RWPE1 (cell line): ENCODE results near the gene NT5C1A.
A peak's percentile ranks its signal among the peaks of the same experiment; 100 is the strongest.

Experiments
- CTCF ChIA-PET: fragments of 350-600 bp; sonication (Branson Sonifier 250); formaldehyde crosslinking; extraction: SDS; loops from one replicate; lab custom pipeline; 2021; lab: Yijun Ruan, JAX
- POLR2A ChIA-PET: fragments of 400-600 bp; formaldehyde crosslinking; extraction: SDS; loops from one replicate; lab custom pipeline; 2020; ENCODE audit warnings: antibody characterized with exemption; ENCODE audit not compliant: low non-redundant PET; lab: Yijun Ruan, JAX
- DNase-seq: peaks from one replicate; pipeline ENCODE4 v3.0.0; 2012; ENCODE audit warnings: low spot score
- H3K27ac ChIP-seq: fragments of 450-650 bp; 2 replicates; pipeline ENCODE4 v1.5.1; 2017
- TF ChIP-seq, protein P1 (sequence below): fragments of 450-650 bp; conservative IDR thresholded peaks from 2 replicates; pipeline ENCODE4 v1.5.1; 2017; ENCODE audit warnings: low read depth, mild to moderate bottlenecking

Gene NT5C1A

DNA sequence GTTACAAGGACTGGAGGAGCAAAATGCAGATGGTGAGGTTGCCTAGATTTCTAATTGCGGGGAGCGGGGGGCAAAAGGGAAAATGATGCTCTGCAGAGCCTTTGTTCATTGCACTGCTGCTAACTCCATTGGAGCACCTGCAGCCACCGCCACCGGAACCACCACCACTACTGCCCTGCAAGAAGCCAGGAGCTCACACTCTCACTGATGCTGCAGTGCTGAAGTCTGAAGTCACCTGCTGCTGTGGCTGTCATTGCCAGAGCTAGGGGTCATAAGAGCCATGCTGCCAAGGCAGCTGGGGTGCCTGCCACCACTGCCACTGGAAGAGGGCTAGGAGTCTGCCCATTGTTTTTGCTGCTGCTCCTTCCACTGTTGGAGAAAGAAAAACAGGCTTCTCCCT lies 26.7 kb upstream of the NT5C1A start:
- TF ChIP-seq, protein P1, sequence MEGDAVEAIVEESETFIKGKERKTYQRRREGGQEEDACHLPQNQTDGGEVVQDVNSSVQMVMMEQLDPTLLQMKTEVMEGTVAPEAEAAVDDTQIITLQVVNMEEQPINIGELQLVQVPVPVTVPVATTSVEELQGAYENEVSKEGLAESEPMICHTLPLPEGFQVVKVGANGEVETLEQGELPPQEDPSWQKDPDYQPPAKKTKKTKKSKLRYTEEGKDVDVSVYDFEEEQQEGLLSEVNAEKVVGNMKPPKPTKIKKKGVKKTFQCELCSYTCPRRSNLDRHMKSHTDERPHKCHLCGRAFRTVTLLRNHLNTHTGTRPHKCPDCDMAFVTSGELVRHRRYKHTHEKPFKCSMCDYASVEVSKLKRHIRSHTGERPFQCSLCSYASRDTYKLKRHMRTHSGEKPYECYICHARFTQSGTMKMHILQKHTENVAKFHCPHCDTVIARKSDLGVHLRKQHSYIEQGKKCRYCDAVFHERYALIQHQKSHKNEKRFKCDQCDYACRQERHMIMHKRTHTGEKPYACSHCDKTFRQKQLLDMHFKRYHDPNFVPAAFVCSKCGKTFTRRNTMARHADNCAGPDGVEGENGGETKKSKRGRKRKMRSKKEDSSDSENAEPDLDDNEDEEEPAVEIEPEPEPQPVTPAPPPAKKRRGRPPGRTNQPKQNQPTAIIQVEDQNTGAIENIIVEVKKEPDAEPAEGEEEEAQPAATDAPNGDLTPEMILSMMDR: no peak
- H3K27ac ChIP-seq: no peak overlapping the region
- CTCF ChIA-PET: no interaction called here
- POLR2A ChIA-PET: no interaction called here
- DNase-seq: no peak

DNA sequence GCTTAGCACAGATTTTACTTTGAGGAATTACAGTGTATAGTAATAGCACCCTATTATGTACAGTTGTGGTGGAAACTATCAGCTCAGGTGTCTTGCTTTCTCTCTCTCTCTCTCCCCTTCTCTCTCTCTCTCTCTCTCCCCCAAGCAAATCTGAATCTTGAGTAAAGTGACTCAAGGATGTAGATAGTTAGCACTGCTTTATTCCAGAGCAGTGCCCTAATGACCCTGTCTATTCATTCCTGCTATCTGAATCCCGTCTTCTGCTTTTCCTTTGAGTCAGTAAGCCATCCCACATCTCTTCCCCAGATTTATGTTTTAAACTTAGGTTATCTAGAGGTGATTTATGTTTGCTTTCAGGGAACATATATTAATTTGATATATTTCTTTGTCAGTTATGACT lies 24.5 kb upstream of the NT5C1A start:
- H3K27ac ChIP-seq: no peak overlapping the region
- no peak for DNase-seq
- ChIA-PET POLR2A (no interaction called here), CTCF (no interaction called here)
- TF ChIP-seq, protein P1: no peak

DNA sequence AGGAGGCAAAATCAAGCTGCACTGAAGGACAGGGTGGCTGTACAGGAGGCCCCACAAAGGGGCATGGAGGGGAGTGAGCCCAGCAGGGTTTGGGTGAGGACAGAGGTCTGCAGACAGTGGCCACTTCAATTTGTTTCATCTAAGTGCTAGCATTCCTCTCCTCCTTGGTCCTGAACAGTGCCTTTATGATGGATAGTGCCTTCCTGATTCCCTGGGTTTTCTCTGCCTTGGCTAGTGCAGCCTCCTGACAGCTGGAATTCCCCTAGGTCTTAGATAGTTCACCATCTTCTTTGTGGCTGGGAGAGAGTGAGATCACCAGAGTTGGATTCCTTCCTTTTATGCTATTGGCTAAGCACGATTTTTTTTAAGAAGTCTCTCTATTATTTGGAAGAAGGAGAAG lies 23.1 kb upstream of the NT5C1A start:
- TF ChIP-seq, protein P1: no peak
- H3K27ac ChIP-seq: no peak overlapping the region
- POLR2A ChIA-PET: interaction anchor here (0.5 kb wide), 1 partner anchor 827 kb away, joined by 3 read pairs; no protein-coding TSS in a partner anchor
- CTCF ChIA-PET: interaction anchor here (1.1 kb wide), 1 partner anchor 89 kb away, joined by 3 read pairs; no protein-coding TSS in a partner anchor
- DNase-seq: no peak

DNA sequence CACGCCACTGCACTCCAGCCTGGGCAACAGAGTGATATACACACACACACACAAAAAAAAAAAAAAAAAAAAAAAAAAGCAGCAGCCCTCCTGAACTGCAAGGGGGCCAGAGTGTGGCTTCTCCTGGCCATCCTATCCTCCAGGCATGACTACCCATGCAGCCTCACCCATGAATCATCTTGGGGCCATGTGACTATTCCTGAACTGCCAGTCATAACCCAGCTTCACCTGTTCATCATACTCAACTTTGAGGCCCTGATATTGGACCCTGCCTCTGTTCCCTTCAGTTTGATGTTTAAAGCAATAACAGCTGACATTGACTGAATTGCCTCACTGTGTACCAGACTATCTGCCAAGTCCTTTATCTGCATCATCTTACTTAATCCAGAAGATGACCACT lies 22.1 kb upstream of the NT5C1A start:
- DNase-seq: peak; percentile 28
- H3K27ac ChIP-seq: no peak overlapping the region
- POLR2A ChIA-PET: no interaction called here
- CTCF ChIA-PET: interaction anchor here (0.6 to 1.1 kb wide), 3 partner anchors 8 to 88 kb away, joined by 3 to 4 read pairs (median 4); no protein-coding TSS in a partner anchor
- TF ChIP-seq, protein P1: no peak

DNA sequence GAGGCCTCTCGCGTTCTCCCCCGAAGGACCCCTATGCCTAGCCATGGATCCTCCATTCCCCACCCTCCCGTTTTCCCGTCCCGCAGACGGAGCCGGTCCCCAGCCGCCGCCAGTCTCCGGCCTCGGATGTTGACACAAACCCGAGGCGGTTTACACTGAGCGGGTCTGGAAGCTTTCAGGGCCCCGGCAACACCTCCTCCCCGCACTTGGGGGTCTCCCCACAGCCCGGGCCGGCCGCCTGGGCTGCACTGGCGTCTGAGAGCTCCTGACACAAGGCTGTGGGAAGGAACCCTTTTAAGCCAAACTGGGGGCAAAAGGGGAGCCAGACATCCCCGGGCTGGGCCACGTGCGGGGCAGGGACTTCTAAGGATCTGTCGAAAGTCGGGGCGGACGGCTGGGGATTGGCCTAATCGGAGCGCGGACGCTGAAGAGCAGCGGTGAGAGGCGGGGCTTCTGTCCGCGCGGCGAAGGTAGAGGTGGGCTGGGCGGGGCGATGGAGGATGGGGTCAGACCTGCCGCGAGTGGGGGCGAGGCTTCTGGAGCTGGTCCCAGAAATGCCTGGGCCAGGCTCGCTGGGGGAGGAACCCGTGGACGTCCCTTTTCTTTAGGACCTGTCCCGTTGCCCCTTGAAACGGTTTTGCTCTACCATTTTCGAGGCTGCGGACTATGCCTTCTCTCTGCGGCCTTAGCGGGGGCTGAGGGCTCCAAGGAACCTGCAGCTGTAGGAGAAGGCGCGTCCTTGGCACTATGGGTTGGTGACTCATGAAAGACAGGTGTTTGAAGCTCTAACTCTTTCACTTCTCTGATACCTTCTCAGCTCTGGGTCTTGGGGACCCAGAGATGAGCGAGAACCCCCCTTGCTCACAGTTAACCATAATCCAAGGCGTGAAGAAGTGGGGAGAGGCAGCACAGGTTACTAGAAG lies 20.5 kb upstream of the NT5C1A start:
- ChIA-PET CTCF (interaction anchor here (0.5 to 0.8 kb wide), 2 partner anchors 11 to 506 kb away, joined by 3 read pairs; no protein-coding TSS in a partner anchor), POLR2A (no interaction called here)
- DNase-seq: no peak
- H3K27ac ChIP-seq: no peak overlapping the region
- TF ChIP-seq, protein P1: no peak

DNA sequence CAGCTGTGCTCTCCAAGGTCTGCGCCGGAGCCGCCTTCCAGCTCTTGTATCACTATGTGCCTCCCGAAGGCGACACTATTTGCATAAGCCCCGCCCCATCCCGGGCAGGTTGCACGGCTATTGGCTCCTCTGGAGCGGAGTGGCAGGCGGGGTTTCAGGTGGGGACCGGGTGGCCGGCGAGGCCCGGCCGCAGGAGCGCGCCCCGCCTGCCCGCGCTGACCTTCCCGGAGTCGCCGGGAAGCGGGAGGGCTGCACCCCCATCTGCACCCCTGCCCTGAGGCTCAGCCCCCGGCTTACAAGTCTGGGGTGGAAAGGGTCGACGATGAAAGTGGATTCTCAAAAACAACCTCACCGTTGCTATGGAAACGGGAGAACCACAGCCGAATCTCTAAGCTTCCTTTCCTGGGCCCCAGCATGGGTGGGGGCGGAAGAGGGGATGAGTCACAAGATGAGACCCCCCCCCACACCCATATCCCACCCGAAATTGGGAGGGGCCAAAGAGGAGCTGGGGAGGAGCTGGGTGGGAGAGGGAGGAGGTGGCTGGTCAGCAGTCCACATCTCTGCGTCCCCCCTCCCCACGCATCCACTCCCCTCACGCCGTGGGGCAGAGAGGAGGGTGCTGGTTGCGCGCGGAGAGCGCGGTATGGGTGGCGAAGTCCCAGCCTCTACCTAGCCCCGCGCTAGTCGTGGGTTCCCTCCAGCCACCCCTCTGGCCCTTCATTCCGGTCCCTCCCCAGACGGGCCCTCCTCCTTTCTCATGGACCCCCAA lies 19.7 kb upstream of the NT5C1A start, which contains the start of gene HPCAL4:
TSS of gene HPCAL4 (minus strand) at position 51 of the 769 bp plus-strand sequence. CDS start 6,830 bp downstream, outside the sequence.
- TF ChIP-seq, protein P1: no peak
- no peak within 1 kb of the TSS for H3K27ac ChIP-seq
- POLR2A ChIA-PET: no interaction called here
- CTCF ChIA-PET: interaction anchor here (0.8 kb wide), 1 partner anchor 10 kb away, joined by 3 read pairs; no protein-coding TSS in a partner anchor
- DNase-seq: peak; percentile 89
